ENCODE measurements around the gene PHPT1.

- TF ChIP-seq EZH2 (IDR thresholded peaks at IDR 0.05; ENCODE audit: low read length, missing control alignments): no peak
- no peak for TF ChIP-seq CTCF (conservative IDR thresholded peaks at IDR 0.05 in 1 of 2, IDR thresholded peaks at IDR 0.05 in 1 of 2; ENCODE audit: low read depth in 1 of 2, low read length in 2 of 2)
Observed at GRCh38 chr9:136829412-136829811, 19.8 kb upstream of the PHPT1 start.
